ENCODE data around the gene ZNFX1. TPM values are rescaled to one million over a fixed set of nuclear protein-coding genes. Genes with fewer than 3 reads are reported as not detected.

Gene ZNFX1
- total and polyA plus RNA-seq, 4 experiments from 2014 or later, result 30.8 to 88.8 (median 76.1) TPM

GRCh38 chr20:49287555-49288249 lies 9.8 kb upstream of the ZNFX1 start:
- H3K4me1 Mint-ChIP-seq, result peaks cover 14 to 42% (median 32%) of the 10 kb centered on the region in 4 donors
- Histone ChIP-seq H3K9me3 (ENCODE audit: control insufficient read depth in 1 of 2, low read length in 2 of 2) (peaks cover 13 to 43% of the 10 kb centered on the region in 2 donors), H3K4me1 (ENCODE audit: insufficient read depth, low read length) (peaks cover 16% of the 10 kb centered on the region), H3K4me3 (ENCODE audit: low read length in 2 of 2) (no peak overlapping the region), H3K36me3 (ENCODE audit: insufficient read depth, low read length) (peaks cover 82% of the 10 kb centered on the region), H3K27ac (ENCODE audit: low read depth, low read length) (no peak overlapping the region), H3K27me3 (ENCODE audit: insufficient read depth, low read length) (no peaks in the 10 kb centered on the region)
- ChIA-PET POLR2A (ENCODE audit: partially characterized antibody) (interaction anchor here (0.8 to 2.8 kb wide), 3 partner anchors 9 to 11 kb away, joined by 4 to 14 read pairs (median 10); partner anchors contain the start of gene ZNFX1), CTCF (ENCODE audit: partially characterized antibody) (no interaction called here)
- no peak for DNase-seq
- peaks cover 0 to 75% (median 61%) of the 10 kb centered on the region in 8 donors for H3K9me3 Mint-ChIP-seq
- no peak overlapping the region for H3K4me3 Mint-ChIP-seq
- H3K36me3 Mint-ChIP-seq, result peaks cover 95 to 96% of the 10 kb centered on the region in 2 donors
- no peaks in the 10 kb centered on the region for H3K27me3 Mint-ChIP-seq
- peak overlapping the region in 2 of 7 donors; percentile 31 to 63 for H3K27ac Mint-ChIP-seq
- intact Hi-C loops (cut with micrococcal nuclease), result no loop called here

GRCh38 chr20:49286689-49287551 lies 9.1 kb upstream of the ZNFX1 start:
- no peak for DNase-seq
- H3K27ac ChIP-seq (ENCODE audit: low read depth, low read length), result no peak overlapping the region
- POLR2A ChIA-PET (ENCODE audit: partially characterized antibody), result interaction anchor here (0.8 to 2.8 kb wide), 4 partner anchors 8 to 16 kb away, joined by 4 to 14 read pairs (median 8); partner anchors contain the start of gene ZNFX1
- H3K36me3 Mint-ChIP-seq, result peaks cover 96% of the 10 kb centered on the region in 2 donors
- CTCF ChIA-PET (ENCODE audit: partially characterized antibody), result no interaction called here
- H3K36me3 ChIP-seq (ENCODE audit: insufficient read depth, low read length), result peaks cover 90% of the 10 kb centered on the region
- peaks cover 18 to 50% of the 10 kb centered on the region in 2 donors for H3K9me3 ChIP-seq (ENCODE audit: control insufficient read depth in 1 of 2, low read length in 2 of 2)
- intact Hi-C loops (cut with micrococcal nuclease), result no loop called here
- H3K4me1 ChIP-seq (ENCODE audit: insufficient read depth, low read length), result peaks cover 24% of the 10 kb centered on the region
- peak overlapping the region in 3 of 8 donors; percentile 8 to 37 (median 30) for H3K4me3 Mint-ChIP-seq
- H3K27me3 ChIP-seq (ENCODE audit: insufficient read depth, low read length), result no peaks in the 10 kb centered on the region
- no peak overlapping the region for H3K4me3 ChIP-seq (ENCODE audit: low read length in 2 of 2)
- peaks cover 0 to 77% (median 69%) of the 10 kb centered on the region in 8 donors for H3K9me3 Mint-ChIP-seq
- H3K27me3 Mint-ChIP-seq, result no peaks in the 10 kb centered on the region
- H3K4me1 Mint-ChIP-seq, result peaks cover 21 to 50% (median 38%) of the 10 kb centered on the region in 4 donors
- peak overlapping the region; percentile 27 to 96 (median 66) for H3K27ac Mint-ChIP-seq

GRCh38 chr20:49285813-49286494 lies 8.1 kb upstream of the ZNFX1 start:
- H3K4me1 ChIP-seq (ENCODE audit: insufficient read depth, low read length), result peaks cover 32% of the 10 kb centered on the region
- Mint-ChIP-seq H3K27me3 (no peaks in the 10 kb centered on the region), H3K36me3 (peaks cover 97 to 98% of the 10 kb centered on the region in 2 donors), H3K4me1 (peaks cover 29 to 55% (median 45%) of the 10 kb centered on the region in 4 donors), H3K9me3 (peaks cover 0 to 86% (median 77%) of the 10 kb centered on the region in 8 donors), H3K4me3 (peak overlapping the region in 3 of 8 donors; percentile 21 to 55 (median 41)), H3K27ac (peak overlapping the region in 6 of 7 donors; percentile 5 to 96 (median 52))
- H3K36me3 ChIP-seq (ENCODE audit: insufficient read depth, low read length), result peaks cover 94% of the 10 kb centered on the region
- no peak for DNase-seq
- no peak overlapping the region for H3K4me3 ChIP-seq (ENCODE audit: low read length in 2 of 2)
- peaks cover 26 to 58% of the 10 kb centered on the region in 2 donors for H3K9me3 ChIP-seq (ENCODE audit: control insufficient read depth in 1 of 2, low read length in 2 of 2)
- CTCF ChIA-PET (ENCODE audit: partially characterized antibody), result no interaction called here
- no peaks in the 10 kb centered on the region for H3K27me3 ChIP-seq (ENCODE audit: insufficient read depth, low read length)
- H3K27ac ChIP-seq (ENCODE audit: low read depth, low read length), result no peak overlapping the region
- intact Hi-C loops (cut with micrococcal nuclease), result no loop called here
- POLR2A ChIA-PET (ENCODE audit: partially characterized antibody), result interaction anchor here (1.1 to 2.8 kb wide), 2 partner anchors 7 to 15 kb away, joined by 6 to 14 read pairs; partner anchors contain the start of gene ZNFX1

GRCh38 chr20:49285233-49285668 lies 7.4 kb upstream of the ZNFX1 start:
- intact Hi-C loops (cut with micrococcal nuclease), result no loop called here
- peaks cover 31 to 65% of the 10 kb centered on the region in 2 donors for H3K9me3 ChIP-seq (ENCODE audit: control insufficient read depth in 1 of 2, low read length in 2 of 2)
- Mint-ChIP-seq H3K4me3 (peak overlapping the region in 4 of 8 donors; percentile 13 to 61 (median 51)), H3K36me3 (peaks cover 97 to 98% of the 10 kb centered on the region in 2 donors), H3K27me3 (no peaks in the 10 kb centered on the region), H3K9me3 (peaks cover 0 to 93% (median 80%) of the 10 kb centered on the region in 8 donors), H3K27ac (peak overlapping the region in 5 of 7 donors; percentile 5 to 96 (median 62)), H3K4me1 (peaks cover 34 to 57% (median 49%) of the 10 kb centered on the region in 4 donors)
- no peak overlapping the region for H3K4me3 ChIP-seq (ENCODE audit: low read length in 2 of 2)
- ChIA-PET CTCF (ENCODE audit: partially characterized antibody) (no interaction called here), POLR2A (ENCODE audit: partially characterized antibody) (no interaction called here)
- peaks cover 39% of the 10 kb centered on the region for H3K4me1 ChIP-seq (ENCODE audit: insufficient read depth, low read length)
- H3K36me3 ChIP-seq (ENCODE audit: insufficient read depth, low read length), result peaks cover 95% of the 10 kb centered on the region
- no peaks in the 10 kb centered on the region for H3K27me3 ChIP-seq (ENCODE audit: insufficient read depth, low read length)
- no peak overlapping the region for H3K27ac ChIP-seq (ENCODE audit: low read depth, low read length)
- DNase-seq, result no peak

- Mint-ChIP-seq H3K27ac (peak overlapping the region; percentile 48 to 96 (median 63)), H3K9me3 (peaks cover 0 to 96% (median 82%) of the 10 kb centered on the region in 8 donors), H3K4me1 (peaks cover 39 to 62% (median 53%) of the 10 kb centered on the region in 4 donors), H3K27me3 (no peaks in the 10 kb centered on the region), H3K36me3 (peaks cover 97 to 98% of the 10 kb centered on the region in 2 donors), H3K4me3 (peak overlapping the region in 2 of 8 donors; percentile 2 to 35)
- Histone ChIP-seq H3K9me3 (ENCODE audit: control insufficient read depth in 1 of 2, low read length in 2 of 2) (peaks cover 31 to 69% of the 10 kb centered on the region in 2 donors), H3K36me3 (ENCODE audit: insufficient read depth, low read length) (peaks cover 100% of the 10 kb centered on the region), H3K27me3 (ENCODE audit: insufficient read depth, low read length) (no peaks in the 10 kb centered on the region), H3K4me1 (ENCODE audit: insufficient read depth, low read length) (peaks cover 44% of the 10 kb centered on the region), H3K4me3 (ENCODE audit: low read length in 2 of 2) (no peak overlapping the region), H3K27ac (ENCODE audit: low read depth, low read length) (no peak overlapping the region)
- ChIA-PET CTCF (ENCODE audit: partially characterized antibody) (no interaction called here), POLR2A (ENCODE audit: partially characterized antibody) (no interaction called here)
- DNase-seq, result no peak
- intact Hi-C loops (cut with micrococcal nuclease), result no loop called here
These were observed 7.0 kb upstream of the ZNFX1 start for GRCh38 chr20:49284818-49285217.

GRCh38 chr20:49283703-49284625 lies 6.1 kb upstream of the ZNFX1 start:
- Histone ChIP-seq H3K27ac (ENCODE audit: low read depth, low read length) (peak overlapping the region; percentile 30), H3K27me3 (ENCODE audit: insufficient read depth, low read length) (no peaks in the 10 kb centered on the region), H3K4me3 (ENCODE audit: low read length in 2 of 2) (no peak overlapping the region), H3K36me3 (ENCODE audit: insufficient read depth, low read length) (peaks cover 95% of the 10 kb centered on the region), H3K4me1 (ENCODE audit: insufficient read depth, low read length) (peaks cover 52% of the 10 kb centered on the region), H3K9me3 (ENCODE audit: control insufficient read depth in 1 of 2, low read length in 2 of 2) (peaks cover 31 to 70% of the 10 kb centered on the region in 2 donors)
- H3K27me3 Mint-ChIP-seq, result no peaks in the 10 kb centered on the region
- peaks cover 99% of the 10 kb centered on the region in 2 donors for H3K36me3 Mint-ChIP-seq
- peaks cover under 1 to 98% (median 88%) of the 10 kb centered on the region in 8 donors for H3K9me3 Mint-ChIP-seq
- ChIA-PET CTCF (ENCODE audit: partially characterized antibody) (interaction anchor here (1.2 kb wide), 1 partner anchor 40 kb away, joined by 3 read pairs; no protein-coding TSS in a partner anchor), POLR2A (ENCODE audit: partially characterized antibody) (interaction anchor here (0.5 to 6.6 kb wide), 6 partner anchors 8 to 38 kb away, joined by 3 to 55 read pairs (median 3); no protein-coding TSS in a partner anchor)
- H3K27ac Mint-ChIP-seq, result peak overlapping the region; percentile 77 to 99 (median 93)
- peak overlapping the region in 6 of 8 donors; percentile 49 to 85 (median 70) for H3K4me3 Mint-ChIP-seq
- no peak for DNase-seq
- intact Hi-C loops (cut with micrococcal nuclease), result no loop called here
- H3K4me1 Mint-ChIP-seq, result peaks cover 43 to 69% (median 59%) of the 10 kb centered on the region in 4 donors
